Ecto neural progenitor cell (in vitro differentiated cells): Measurements from ENCODE around the gene SMYD3.
A peak's percentile ranks its signal among the peaks of the same experiment; 100 is the strongest.

ENCODE experiments used
- DNase-seq: peaks from one replicate; pipeline ENCODE4 v3.0.0-alpha.2; 2018; ENCODE audit warnings: low spot score

SMYD3 gene

DNA sequence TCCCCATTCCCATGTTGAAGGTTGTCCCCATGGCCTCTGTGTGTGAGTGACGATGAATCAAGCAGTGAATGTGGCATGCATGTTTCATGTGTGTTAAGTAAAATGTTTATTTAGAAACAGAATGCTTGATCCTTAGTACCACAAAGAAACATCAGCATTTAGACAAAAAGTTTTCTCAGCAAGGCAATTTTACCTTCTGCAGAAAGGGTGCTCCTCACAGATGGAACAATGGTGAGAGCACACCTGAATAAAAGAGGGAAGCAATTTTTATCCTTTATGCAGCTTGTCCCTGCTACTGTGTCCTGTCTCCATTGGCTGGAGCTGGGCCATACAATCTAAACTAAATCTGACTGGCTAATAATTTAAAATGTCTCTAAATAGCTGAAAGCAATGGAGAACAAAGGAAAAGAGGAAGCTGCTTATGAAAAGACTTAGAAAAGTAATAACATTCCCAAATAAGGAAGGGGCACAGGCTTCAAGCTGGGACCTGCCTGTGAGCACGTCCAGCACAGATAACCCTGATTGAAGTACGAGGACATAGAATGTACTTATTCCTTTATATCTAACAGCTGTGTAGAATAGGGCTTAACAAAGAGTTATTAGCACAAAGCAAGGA is 8.4 kb upstream of the SMYD3 start:
- DNase-seq = no peak

DNA sequence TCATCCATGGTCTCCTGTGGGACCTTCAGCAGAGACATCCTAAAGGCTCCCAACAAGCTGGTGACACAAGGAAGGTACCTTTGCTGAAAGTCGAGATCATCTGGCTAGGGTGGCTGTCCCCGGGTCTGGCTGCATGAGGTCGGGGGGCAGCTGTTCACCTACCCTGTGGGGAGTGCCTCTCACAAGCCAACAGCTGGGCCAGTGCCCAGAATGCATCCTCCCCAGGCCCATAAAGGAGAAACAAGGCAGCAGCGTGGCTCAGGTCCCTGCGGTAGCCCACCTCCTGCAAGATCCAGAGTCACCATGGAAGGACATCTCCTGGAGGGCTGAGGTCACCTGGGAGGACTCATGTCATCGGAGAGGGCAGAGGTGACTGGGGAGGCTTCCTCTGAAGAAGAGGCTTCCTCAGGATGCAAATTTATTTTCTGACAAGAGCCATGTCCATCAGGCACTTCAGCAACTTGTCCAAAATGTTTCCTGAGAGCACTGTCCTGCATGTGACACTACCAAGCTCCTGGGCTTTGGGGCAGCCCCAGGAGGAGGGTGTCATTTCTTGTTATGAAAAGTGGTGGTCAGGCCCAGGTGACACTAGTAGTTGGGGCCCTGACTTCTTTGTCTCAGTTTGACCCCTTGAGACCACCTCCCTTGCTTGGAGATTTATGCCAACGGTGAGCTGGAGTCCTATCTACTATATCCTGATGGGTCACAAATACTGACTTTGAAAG is 6.7 kb upstream of the SMYD3 start:
- no peak for DNase-seq

DNA sequence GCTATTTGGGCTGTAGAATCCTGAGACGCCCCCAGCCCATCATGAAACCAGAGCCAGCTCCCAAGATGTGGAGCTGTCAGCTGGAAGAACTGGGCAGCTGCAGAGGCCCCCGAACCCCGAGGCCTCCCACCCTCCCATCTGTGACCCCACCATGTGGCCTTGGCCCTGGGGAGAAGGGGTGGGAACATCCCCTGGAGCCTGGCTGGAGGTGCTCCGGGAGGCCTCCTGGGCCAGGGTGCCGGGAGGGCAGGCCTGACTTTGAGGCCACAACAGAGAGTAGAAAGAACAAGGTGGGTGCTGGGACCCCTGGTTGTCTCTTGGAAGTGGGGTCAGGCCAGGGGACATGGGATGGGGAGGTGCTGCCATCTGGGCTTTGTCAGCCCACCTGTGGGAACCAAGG is 6.0 kb upstream of the SMYD3 start:
- DNase-seq = no peak

DNA sequence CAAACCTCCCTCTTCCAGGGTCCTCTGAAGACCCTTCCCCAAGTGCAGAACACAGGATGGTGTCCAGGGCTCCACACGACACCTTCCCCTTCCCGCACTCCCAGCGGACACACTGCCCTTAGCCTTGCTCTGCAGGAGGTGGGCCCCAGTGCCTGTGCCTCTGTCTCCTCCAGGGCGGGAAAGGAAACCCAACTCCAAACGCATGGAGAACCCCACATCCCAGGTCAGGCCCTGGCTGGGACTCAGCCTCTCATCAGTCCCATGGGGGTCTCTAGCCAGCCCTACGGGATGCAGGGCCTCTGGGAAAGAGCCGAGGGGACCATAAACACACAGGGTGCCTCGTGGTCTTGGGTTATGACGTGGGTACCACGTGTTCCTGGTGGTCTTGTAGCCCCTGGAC is 5.6 kb upstream of the SMYD3 start:
- DNase-seq = no peak

DNA sequence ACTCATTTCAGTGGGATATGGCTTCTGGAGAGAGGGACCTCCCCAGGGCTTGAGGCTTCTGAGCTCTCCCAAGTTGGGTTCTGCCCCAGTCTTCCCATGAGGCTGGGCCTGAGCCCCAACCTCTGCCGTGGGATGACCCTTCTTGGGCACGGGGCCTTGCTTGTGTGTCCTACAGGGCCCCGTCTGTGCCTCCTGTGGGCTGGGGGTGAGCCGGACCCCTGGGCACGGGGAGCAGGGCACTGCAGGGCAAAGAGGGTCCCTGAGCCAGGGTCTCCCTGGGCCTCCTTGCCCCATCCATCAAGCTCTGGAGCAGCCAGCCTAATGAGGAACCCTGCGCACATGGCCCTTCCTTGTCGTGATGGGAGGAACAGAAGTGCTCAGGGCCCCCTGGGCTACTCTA is 5.2 kb upstream of the SMYD3 start:
- DNase-seq = no peak

DNA sequence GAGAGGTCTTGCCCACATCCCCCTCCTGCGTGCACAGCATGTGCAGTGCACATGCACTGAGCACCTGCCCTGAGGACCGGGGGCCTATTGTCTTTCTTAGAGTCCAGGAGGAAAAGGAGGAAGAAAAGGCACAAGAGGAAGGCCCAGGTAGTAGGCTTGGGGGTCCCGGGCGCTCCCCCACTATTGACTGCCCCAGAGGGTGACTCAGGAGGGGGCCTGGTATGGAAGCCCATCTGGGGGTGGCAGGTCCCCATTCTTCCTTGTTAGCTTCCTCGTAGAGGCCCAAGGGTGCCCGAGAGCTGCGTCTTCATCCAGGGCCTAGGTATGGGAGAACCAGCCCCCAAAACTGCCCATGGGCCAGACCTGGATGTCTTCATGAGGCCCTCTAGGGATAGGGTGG is 4.1 kb upstream of the SMYD3 start:
- no peak for DNase-seq

DNA sequence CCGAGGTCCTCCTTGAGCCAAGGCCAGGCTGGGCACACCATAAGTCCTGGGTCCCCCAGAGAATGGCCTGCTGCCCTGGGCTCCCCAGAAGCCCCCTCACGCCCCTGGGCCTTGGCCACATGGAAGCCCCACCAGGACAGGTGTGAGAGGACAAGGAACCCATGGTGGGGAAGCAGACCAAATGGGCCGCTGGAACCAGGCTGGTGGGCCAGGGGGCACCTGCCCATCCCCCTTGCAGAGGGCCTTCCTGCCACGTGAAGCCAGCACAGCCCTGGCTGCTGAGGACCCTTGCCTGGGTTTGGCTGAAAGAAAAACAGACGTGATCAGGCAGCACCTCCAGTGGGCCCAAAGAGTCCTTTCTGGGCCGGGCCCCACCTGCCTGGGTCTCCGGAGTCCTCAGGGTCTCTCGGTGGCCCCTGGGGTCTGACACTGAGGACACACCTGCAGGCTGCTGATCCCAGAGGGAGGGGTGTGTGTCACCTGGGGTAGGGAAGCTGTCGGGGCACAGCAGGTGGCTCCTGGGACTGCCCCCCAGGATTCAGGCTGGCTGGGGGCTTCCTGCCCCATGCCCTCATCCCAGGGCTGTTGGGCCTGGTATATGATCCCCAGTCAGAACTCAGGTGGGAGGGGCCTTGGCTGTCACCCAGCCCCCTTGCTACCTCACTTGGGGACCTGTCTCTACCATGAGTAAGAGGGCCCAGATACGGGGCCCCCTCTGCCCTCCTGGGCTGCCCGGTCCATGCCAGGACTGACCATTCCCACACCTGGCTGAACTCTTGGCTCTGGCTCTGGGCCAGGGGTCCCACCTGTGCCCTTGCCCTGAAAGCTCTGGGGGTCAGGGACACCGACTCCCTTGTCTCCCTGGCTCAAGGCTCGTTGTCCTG is 3.3 kb upstream of the SMYD3 start:
- DNase-seq = no peak

DNA sequence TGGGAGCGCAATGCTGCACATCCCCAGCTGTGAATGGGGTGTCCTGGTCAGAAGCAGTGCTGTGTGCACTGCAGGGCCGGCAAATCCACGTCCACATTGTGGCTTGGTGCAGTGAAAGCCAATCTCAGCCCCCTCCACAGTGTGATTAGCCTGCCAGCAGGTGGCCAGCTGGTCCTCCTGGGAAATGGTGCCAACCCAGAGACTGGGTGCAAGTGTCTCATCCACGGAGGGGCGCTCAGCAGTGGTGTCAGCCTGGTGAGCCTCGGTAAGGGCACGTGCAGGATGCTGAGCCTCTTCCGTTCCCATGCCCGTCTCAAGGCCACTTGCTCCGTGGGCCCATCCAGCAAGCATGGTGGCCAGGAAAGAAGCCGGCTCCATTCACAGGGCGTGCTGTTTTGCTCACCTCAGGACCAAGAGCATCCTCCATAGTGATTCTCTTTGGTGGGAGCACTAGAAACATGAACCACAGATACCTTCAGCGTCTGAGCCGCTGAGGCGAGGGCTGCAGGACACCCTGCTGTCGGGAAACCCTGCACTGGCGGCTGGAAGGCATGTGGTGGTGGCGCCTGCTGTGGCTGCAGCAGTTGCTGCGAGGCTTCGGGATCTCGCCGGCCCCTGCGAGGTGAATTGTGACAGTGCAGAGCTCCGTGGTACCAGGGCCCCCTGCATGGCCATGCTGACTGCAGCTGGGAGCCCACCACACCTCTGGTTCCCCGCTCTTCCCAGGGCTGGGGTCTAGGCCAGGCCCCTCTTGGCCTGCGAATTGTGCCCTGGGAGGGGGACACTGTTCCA is 2.0 kb upstream of the SMYD3 start:
- DNase-seq = no peak

DNA sequence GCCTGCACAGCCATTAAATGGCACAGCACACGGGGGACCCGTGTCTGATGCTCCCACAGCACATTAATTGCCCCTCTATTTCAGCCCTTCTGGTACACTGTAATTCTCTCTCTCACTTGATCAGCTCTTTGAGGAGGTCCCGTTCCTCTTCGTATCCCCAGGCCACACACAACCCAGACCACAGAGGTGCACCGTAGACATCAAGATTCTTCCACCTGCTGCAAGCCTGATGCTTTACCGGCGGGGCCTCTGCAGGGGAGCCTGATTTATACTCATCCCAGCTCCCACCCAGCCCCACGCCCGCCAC is 759 bp downstream of the SMYD3 start:
- no peak for DNase-seq

DNA sequence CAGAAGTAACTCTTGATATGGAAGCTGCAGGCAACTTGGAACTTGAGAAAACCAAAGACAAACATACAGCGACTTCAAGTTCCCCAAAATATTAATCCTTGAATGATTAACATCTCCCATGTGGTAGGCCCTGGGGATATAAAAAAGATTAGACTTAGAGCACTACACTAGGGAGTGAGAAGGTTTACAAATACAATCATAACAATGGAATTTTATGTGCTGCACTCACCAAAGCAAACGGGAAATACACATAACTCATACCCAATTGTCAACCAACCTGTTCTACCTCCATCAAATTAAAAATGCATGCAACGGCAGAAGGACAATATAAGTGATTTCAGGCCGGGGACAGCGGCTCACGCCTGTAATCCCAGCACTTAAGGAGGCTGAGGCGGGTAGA is 3.7 kb downstream of the SMYD3 start:
- no peak for DNase-seq

DNA sequence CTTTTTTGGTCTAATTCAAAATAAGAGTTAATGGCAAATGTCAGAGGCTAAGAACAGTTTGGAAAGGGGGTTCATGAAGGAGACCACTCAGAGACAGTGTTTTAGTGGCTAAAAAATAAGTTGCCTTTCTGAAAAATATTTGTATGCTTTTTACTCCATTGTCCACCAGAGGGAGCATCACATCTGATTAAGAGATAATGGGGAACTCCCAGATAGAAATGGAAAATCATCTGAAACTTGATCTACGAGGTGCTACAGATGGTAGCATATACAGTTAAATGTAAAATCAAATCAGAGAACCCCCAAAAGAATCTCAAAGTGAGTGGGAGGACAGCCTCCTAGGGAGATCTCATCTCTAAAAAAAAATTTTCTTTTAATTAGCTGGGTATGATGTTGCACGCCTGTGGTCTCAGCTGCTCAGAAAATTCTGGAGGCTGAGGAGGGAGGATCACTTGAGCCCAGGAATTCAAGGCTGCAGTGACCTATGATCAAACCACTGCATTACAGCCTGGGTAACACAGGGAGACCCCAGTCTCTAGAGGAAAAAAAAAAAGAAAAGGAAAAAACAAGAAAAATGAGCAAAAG is 9.7 kb downstream of the SMYD3 start:
- DNase-seq = no peak

DNA sequence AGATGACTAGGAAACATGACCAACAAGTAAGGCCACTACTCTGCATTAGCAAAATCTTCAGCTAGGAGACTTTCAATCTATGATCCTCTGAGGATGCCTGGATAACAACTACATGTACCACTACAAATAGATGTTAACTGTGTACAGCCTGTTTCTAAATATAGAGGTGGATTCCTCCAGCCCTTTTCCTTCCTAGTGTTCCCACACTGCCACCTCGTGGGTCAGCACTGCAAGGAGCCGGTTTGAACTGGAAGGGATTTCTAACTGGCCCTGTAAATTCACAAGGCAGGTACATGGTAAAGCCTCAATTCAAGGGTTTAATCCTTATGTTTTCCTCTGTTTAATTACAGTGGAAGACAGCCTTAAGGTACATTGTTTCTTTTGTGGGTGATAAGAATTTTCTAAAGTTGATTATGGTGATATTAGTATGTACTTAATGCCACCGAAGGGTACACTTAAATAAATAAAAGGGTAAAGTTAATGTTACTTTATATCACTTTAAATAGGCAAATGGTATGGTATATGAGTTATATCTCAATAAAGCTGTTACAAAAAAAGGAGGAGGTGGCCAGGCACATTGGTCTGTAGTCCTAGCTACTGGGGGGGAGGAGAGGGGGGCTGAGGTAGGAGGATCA is 14.4 kb downstream of the SMYD3 start:
- peak; percentile 71 for DNase-seq

DNA sequence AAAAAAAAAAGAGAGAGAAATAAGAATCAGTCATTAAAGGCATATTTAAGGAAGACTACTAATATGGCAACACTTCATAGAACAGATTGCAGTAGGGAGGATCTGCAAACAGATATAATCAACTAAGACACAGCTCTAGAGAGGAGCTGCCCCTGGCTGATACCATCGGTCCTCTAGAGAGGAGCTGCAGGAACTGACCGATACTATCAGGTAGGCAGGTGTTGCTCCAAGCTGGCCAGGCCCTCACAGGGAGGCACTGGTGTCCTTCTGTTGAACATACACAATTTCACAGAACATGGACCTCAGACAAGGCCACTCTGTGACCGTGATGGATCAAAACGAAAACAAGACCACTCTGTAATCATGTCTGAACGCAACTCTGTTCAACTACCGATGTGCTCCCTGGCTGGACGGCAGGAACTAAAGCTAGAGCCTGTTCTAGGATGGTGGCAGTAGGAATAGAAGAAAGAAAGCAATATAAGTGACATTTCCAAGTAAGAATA is 15.5 kb downstream of the SMYD3 start:
- DNase-seq = no peak

DNA sequence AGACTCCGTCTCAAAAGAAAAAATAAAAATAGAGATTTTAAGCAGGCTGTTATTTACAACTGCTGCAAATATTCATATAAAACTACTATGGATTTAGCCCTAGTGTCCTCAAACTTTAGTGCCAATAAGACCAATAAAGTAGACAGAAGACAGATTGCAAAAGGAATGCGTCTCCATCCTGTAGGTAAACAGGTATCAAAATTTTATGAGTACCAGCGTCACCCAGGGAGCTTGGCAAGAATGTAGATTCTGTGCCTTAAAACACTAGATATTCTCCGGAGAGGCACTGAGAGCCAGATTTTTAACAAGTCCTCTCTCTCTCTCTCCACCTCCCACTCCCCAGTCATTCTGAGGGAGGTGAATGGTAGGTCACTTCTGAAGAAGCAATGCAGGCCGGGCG is 18.4 kb downstream of the SMYD3 start:
- no peak for DNase-seq

DNA sequence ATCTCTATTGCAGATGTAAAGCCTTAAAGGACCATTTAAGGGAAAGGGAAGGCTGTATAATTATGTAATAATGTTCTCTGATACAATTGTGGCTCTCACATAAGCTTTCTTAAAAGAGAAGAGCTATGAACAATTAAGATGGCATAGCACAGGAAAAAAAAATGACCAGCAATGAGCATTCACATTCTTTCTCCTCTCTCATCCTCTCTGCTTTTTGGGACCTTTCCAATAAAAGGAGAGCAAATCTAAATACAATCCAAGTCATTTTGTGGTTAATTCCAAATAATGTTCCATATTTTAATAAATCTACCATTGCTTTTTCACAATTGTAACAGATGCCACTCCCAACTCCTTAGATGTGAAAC is 23.5 kb downstream of the SMYD3 start:
- no peak for DNase-seq

DNA sequence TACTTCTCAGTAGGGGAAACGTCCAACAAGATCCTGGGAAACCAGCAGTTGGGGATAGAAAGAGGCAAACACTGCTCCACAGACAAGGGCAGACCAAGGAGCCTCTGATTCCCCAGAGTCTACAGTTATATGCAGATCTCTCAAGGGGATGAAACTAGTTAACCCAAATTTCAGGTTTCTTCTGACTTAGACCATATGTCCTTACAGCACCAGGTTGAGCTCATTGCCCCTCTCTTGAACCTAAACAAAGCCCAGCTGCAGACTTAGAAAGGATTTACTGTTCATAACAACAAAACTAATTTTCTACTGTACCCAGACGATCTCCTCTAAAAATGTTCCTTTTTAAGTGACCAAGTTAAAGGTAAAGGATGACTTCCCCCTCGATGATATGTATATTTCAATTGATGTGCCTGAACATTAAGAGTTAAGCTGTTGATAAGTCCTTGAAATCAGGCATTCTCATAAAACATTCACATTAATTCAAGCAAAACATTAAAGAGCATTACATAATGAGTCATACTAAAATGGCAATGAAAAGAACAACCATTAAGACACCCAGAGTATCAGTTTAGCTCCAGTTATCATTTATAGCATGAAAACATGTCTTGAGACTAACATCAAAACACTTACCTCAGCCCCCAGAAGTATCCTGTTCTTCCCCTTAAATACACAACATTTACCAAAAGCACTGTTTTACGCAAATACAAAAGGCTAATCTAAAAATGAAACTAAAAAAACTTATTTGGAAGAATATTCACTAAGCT is 24.1 kb downstream of the SMYD3 start:
- no peak for DNase-seq

DNA sequence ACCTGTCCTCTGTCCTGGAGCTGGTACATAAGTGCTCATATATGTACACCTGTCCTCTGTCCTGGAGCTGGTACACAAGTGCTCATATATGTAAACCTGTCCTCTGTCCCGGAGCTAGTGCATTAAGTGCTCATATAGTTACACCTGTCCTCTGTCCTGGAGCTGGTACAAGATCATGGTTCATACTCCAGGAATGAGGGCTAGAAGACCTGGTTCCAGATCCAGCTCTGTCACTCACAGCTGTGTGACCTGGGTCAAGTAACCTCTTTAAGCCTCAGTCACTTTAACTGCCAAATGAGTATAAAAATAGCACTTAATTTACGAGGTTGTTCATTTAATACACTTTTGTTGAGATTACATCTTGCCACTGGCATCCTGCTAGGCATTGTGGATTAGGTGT is 28.0 kb downstream of the SMYD3 start:
- no peak for DNase-seq

DNA sequence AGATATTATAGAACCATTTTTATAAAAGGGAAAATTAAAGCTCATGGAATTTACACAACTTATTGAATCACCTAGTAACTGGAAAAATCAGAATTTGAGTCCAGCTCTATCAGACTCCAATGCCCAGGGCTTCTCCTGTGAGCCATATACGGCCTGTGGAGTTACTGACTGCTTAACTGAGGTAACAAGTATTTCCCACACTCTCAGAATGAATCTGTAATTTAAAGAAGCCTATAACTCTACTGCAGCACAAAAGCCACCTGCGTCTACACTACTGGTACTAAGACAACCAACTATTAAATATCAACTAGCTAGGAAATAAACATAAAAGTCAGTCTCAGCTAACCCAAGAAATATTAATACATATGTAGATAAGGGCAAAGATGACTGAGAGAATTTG is 29.4 kb downstream of the SMYD3 start:
- no peak for DNase-seq

DNA sequence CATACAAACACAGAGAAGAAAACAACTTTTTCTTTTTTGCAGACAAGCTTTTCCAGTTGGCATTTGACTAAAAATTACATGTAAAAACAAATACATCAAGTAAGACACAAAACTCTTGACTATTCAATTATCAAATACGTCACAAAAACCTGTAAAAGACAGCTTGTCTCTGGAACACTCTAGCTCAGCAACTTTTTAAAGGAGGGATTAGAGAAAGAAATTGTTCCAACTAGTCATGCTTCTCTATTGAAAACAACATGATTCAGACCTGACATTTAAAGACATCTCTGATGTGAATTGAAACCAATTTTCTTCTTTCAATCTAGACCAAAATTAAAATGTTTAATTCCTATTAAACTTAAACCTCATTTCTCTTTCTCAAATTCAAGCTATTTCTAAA is 30.3 kb downstream of the SMYD3 start:
- DNase-seq = no peak

DNA sequence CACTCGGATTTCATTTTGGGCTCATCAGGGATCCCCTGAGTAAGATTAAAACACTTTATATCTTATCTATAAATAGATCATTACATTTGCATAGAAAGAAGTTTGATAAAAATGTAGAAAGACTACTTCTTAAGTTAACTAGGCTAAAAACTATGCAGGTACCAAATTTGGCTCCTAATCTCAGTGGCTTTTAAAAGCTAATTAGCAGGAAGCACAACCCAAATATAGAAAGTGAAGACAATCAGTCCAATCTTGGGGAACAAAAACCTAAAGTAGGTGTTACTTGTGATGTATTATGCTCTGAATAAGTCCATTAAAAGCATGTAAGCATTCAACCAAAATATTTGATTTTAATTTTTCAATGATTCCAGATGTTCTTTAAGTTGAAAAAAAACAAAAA is 35.4 kb downstream of the SMYD3 start:
- no peak for DNase-seq

DNA sequence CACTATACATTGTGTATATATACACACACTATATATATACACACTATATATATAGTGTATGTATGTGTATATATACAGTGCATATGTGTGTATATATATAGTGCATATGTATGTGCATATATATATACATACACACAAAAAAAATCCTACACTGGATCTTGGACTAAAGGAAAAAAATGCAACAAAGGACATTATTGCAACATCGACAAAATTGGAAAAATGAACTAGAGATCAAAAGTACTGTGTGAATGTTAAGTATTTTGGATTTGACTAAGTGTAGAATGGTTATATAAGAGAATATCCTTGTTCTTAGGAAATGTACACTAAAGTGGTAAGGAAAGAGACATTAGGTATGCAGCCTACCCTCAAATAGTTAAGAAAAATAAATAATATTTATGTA is 36.5 kb downstream of the SMYD3 start:
- no peak for DNase-seq
